VCaP (cell line): ENCODE results near the gene MAPKBP1.

Experiments
- H3K27ac ChIP-seq: fragments of 450-650 bp; 2 replicates; pipeline ENCODE4 v1.5.1; 2017
- CTCF ChIP-seq: fragments of 450-650 bp; conservative IDR thresholded peaks from 2 replicates; pipeline ENCODE4 v1.5.1; 2017; ENCODE audit warnings: mild to moderate bottlenecking, moderate library complexity

Gene MAPKBP1

GRCh38 chr15:41838400-41838897 is 64.2 kb downstream of the MAPKBP1 start, which contains the start of gene PLA2G4B:
Gene PLA2G4B, plus strand, starts transcription at chr15:41838847. Its CDS starts 67 bp downstream, at chr15:41838914.
- no peak for TF ChIP-seq CTCF
- H3K27ac ChIP-seq = peak within 1 kb of the TSS; percentile 94

- no peak for TF ChIP-seq CTCF
- H3K27ac ChIP-seq = peak overlapping the region; percentile 94; the same call in 1 of the 2 replicates
Measured at GRCh38 chr15:41839781-41840491, 65.7 kb downstream of the MAPKBP1 start.

GRCh38 chr15:41840673-41841072 is 66.4 kb downstream of the MAPKBP1 start:
- no peak for TF ChIP-seq CTCF
- H3K27ac ChIP-seq = no peak overlapping the region; the same call in 1 of the 2 replicates

GRCh38 chr15:41841131-41841530 is 66.8 kb downstream of the MAPKBP1 start:
- TF ChIP-seq CTCF = no peak
- H3K27ac ChIP-seq = no peak overlapping the region

- H3K27ac ChIP-seq = no peak overlapping the region
- no peak for TF ChIP-seq CTCF
Measured at GRCh38 chr15:41842229-41842628, 67.9 kb downstream of the MAPKBP1 start.

- TF ChIP-seq CTCF = no peak
- H3K27ac ChIP-seq = no peak overlapping the region
Measured at GRCh38 chr15:41843571-41843970, 69.3 kb downstream of the MAPKBP1 start.

- no peak overlapping the region for H3K27ac ChIP-seq
- no peak for TF ChIP-seq CTCF
Measured at GRCh38 chr15:41844814-41845213, 70.5 kb downstream of the MAPKBP1 start.
